Thyroid gland (tissue), 4 donors: ENCODE data around the gene ANKRD34A. TPM values are rescaled to one million over a fixed set of nuclear protein-coding genes. Genes with fewer than 3 reads are reported as not detected.
A peak's percentile ranks its signal among the peaks of the same experiment; 100 is the strongest.

Source experiments
- DNase-seq, 2 donors: peaks; one replicate each; pipeline ENCODE4 v3.0.0-alpha.2; 2019
- H3K27ac ChIP-seq, 3 donors: fragments of 200-600 bp; sonication (generic); 1 replicate in 2 of 3; 2 replicates in 1 of 3; pipeline ENCODE4 v1.5.1; 2016 to 2019; ENCODE audit warnings: mild to moderate bottlenecking in 1 of 3, moderate library complexity in 1 of 3
- H3K27me3 ChIP-seq: fragments of 200-600 bp; sonication (generic); one replicate; pipeline ENCODE4 v1.5.1; 2019
- H3K36me3 ChIP-seq, 2 donors: fragments of 200-600 bp; sonication (generic); one replicate each; pipeline ENCODE4 v1.5.1; 2016 to 2019
- H3K4me1 ChIP-seq, 2 donors: fragments of 200-600 bp; sonication (generic); one replicate each; pipeline ENCODE4 v1.5.1; 2017 to 2019
- H3K4me3 ChIP-seq, 3 donors: fragments of 200-600 bp; sonication (generic); replicated peaks in 1 of 3; 1 replicate in 2 of 3; 2 replicates in 1 of 3; pipeline ENCODE4 v1.5.1; 2016; ENCODE audit warnings: mild to moderate bottlenecking in 1 of 3
- H3K9me3 ChIP-seq: fragments of 200-600 bp; sonication (generic); one replicate; pipeline ENCODE4 v1.5.1; 2017
- CTCF ChIP-seq, 6 experiments: fragments of 200-600 bp in 3 of 6; fragments of 450-650 bp in 3 of 6; sonication (generic) in 3 of 6; IDR thresholded peaks; one replicate each; pipeline ENCODE4 v1.5.1; 2016 to 2019; ENCODE audit warnings: antibody characterized with exemption in 6 of 6, mild to moderate bottlenecking in 2 of 6, inconsistent platforms in 1 of 6, moderate library complexity in 1 of 6
- POLR2A ChIP-seq, 2 donors: fragments of 450-650 bp; IDR thresholded peaks; one replicate each; pipeline ENCODE4 v1.6.1; 2017; ENCODE audit warnings: antibody characterized with exemption in 2 of 2, mild to moderate bottlenecking in 2 of 2, moderate library complexity in 1 of 2
- WGBS, 2 donors: methylation state at CpG; one replicate each; pipeline ENCODE4 v1.1.5; 2017; 5-methylcytosine and 5-hydroxymethylcytosine counted together
- intact Hi-C: fragments of 100-400 bp; cut with DNase I; formaldehyde crosslinking; loops from one replicate; pipeline ENCODE4 v1.15.1; 2023
- total RNA-seq, 4 donors: library from RNA; depleted of rRNA; stranded (reverse); fragments of >200 nt; gene quantifications; one replicate each; pipeline ENCODE4 v1.2.3, GENCODE V29; 2016

ANKRD34A gene
- total RNA-seq, 4 donors from 2014 or later: 0.13 to 2.0 (median 0.97) TPM

DNA sequence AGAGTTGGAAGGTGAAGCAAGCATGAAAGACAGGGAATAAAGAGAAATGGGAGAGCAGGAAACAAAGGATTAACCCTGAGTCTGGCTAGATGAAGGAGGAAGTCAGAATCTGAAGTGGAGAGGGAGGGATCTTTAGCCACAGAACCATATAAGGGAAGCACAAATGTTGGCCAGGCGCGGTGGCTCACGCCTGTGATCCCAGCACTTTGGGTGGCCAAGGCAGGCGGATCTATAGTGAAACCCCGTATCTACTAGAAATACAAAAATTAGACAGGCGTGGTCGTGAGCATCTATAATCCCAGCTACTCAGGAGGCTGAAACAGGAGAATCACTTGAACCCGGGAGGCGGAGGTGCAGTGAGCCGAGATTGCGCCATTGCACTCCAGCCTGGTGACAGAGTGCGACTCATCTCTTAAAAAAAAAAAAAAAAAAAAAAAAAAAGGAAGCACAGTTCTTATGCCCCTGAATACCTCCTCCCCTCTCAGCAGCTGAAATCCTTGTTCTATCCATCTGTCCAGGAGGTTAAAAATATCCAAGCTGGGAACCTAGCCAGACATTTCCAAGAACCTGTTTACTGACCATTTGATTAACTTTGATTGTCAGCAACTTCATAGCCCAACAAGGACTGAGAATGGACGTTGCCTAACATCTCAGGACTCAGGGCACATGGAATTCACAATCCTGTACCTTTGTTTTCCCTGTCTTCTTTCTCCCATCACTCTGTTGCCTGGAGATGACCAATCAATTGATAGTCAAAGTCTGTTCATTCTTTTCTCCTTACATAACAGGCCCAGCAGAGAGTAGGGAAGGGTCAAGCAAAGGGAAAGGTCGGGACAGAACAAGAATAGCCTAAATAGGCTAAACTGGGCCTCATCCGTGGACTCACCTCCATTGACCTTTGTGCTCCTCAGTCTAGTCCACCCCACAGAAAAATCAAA is 21.4 kb upstream of the ANKRD34A start:
- 61 to 68% methylated on average over 15 of the region's 15 CpGs for WGBS, 2 donors

GRCh38 chr1:145985129-145985501 is 20.7 kb upstream of the ANKRD34A start:
- Histone ChIP-seq H3K4me1 (peaks cover 46 to 86% of the 10 kb centered on the region in 2 donors), H3K4me3 (no peak overlapping the region), H3K9me3 (no peaks in the 10 kb centered on the region), H3K27me3 (no peaks in the 10 kb centered on the region), H3K36me3 (no peaks in the 10 kb centered on the region), H3K27ac (peak overlapping the region; percentile 72 to 98 (median 96))
- 75 to 80% methylated on average over 2 of the region's 2 CpGs for WGBS, 2 donors
- TF ChIP-seq CTCF (IDR thresholded peaks at IDR 0.05) (no peak), POLR2A (IDR thresholded peaks at IDR 0.05) (no peak)
- peak; percentile 27 to 47 for DNase-seq
- intact Hi-C loops: no loop called here

More for the DNA sequence above, 21.4 kb upstream of the ANKRD34A start:
- Histone ChIP-seq H3K36me3 (no peaks in the 10 kb centered on the region), H3K4me1 (peaks cover 45 to 86% of the 10 kb centered on the region in 2 donors), H3K27ac (peak overlapping the region; percentile 72 to 98 (median 96)), H3K9me3 (no peaks in the 10 kb centered on the region), H3K4me3 (no peak overlapping the region), H3K27me3 (no peaks in the 10 kb centered on the region)
- peak; percentile 25 to 41 for DNase-seq
- intact Hi-C loops: no loop called here
- TF ChIP-seq POLR2A (IDR thresholded peaks at IDR 0.05) (no peak), CTCF (IDR thresholded peaks at IDR 0.05) (no peak)

DNA sequence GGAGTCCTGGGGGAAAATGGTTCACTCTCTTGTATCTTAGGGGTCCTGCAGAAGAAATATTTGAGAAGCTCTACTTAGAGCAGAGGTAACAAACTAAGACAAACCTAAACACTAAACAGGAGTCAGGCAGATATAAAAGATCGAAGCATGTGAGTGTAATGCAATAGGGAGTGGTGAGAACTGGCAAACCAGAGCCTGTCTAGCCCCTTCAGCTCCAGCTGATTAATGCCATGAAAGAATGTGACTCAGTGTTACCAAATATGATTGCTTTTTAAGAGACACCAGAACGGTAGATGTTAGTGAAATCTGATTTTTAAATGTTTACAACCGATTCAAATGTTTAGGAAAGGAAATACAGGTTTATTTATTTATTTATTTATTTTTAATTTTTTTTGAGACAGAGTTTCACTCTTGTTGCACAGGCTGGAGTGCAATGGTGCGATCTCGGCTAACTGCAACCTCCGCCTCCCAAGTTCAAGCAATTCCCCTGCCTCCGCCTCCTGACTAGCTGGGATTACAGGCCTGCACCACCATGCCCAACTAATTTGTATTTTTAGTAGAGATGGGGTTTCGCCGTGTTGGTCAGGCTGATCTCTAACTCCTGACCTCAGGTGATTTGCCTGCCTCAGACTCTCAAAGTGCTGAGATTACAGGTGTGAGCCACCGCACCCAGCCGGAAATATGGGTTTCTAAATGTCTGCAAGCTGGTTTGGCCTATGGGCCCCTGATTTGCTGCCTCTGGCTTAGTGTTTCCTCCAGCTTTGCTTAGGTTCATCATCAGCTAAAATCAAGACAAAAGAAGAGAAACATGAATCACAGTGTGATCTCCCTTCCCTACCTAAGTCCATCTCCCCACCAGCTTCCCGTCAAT is 19.8 kb upstream of the ANKRD34A start:
- WGBS, 2 donors: 93 to 95% methylated on average over 12 of the region's 12 CpGs
- no peaks in the 10 kb centered on the region for H3K27me3 ChIP-seq
- H3K4me1 ChIP-seq: peaks cover 50 to 89% of the 10 kb centered on the region in 2 donors
- peak in 1 of 2 donors; percentile 1 for DNase-seq
- no peaks in the 10 kb centered on the region for H3K9me3 ChIP-seq
- no peak overlapping the region for H3K4me3 ChIP-seq
- TF ChIP-seq POLR2A (IDR thresholded peaks at IDR 0.05) (no peak), CTCF (IDR thresholded peaks at IDR 0.05) (no peak)
- H3K27ac ChIP-seq: peak overlapping the region; percentile 63 to 98 (median 96)
- intact Hi-C loops: no loop called here
- no peaks in the 10 kb centered on the region for H3K36me3 ChIP-seq

GRCh38 chr1:145983206-145983675 is 18.9 kb upstream of the ANKRD34A start:
- TF ChIP-seq POLR2A (IDR thresholded peaks at IDR 0.05) (peak; percentile 2 to 70), CTCF (IDR thresholded peaks at IDR 0.05) (no peak)
- intact Hi-C loops: no loop called here
- Histone ChIP-seq H3K27me3 (no peaks in the 10 kb centered on the region), H3K4me1 (peaks cover 59 to 89% of the 10 kb centered on the region in 2 donors), H3K27ac (peak overlapping the region; percentile 63 to 98 (median 96)), H3K4me3 (no peak overlapping the region), H3K36me3 (no peaks in the 10 kb centered on the region), H3K9me3 (no peaks in the 10 kb centered on the region)
- 17 to 23% methylated on average over 1 of the region's 1 CpG for WGBS, 2 donors
- peak; percentile 74 to 76 for DNase-seq
